ENCODE measurements around the gene TMEM100.

The TMEM100 gene, protein sequence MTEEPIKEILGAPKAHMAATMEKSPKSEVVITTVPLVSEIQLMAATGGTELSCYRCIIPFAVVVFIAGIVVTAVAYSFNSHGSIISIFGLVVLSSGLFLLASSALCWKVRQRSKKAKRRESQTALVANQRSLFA

DNA sequence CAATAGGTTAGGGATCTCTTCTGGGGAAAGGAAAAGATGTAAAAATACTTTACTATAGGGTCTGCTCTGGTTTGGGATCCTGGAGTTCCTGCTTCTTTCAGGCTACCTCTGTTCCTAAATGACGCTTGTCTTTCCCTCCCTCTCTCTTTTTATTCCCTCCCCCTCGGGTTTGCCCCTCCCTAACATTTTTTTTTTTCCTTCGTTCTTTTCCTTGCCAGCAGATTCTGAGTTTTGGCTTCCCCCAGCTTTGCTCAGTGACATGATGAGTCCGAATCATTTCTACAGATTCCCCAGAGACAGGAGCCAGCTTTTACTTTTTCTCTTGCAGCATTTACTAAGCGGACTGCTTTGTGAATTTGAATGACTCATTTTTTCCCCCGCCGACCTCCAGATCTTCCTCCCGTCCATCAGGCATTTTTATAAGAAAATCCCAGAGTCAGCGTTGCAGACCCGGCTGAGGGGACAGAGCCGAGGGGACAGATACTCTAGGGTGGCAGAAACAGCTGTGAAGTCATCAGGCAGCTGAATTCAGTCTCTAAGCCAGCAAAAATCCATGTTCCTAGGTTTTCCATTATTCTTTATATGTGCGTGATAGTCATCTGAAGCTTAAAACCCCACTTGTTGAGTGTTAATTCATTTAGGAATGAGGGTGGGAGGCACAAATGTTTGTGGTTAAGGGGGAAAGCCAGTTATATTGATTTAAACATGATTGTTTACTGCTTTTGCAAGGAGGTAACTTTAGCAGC, at the start of gene TMEM100:
Gene TMEM100 (minus strand): TSS at position 123 of the 746 bp plus-strand sequence. CDS start 1,794 bp downstream, outside the sequence.
- no peak for ATAC-seq
- no peak for DNase-seq

DNA sequence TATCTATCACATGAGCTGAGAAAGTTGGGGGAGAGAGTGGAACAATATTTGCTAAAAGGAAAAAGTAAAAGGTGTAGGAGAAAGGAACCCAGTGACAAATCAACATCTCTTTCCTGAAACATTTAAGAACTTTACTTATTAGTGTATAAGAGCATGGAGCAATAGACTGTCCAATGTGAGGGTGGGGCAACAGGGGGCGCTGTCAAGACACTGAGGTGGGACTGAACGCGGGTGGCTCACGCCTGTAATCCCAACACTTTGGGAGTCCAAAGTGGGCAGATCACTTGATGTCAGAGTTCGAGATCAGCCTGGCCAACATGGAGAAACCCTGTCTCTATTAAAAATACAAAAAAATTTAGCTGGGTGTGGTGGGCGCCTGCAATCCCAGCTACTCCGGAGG, 49.4 kb upstream of the TMEM100 start:
- ATAC-seq = no peak
- DNase-seq = no peak

DNA sequence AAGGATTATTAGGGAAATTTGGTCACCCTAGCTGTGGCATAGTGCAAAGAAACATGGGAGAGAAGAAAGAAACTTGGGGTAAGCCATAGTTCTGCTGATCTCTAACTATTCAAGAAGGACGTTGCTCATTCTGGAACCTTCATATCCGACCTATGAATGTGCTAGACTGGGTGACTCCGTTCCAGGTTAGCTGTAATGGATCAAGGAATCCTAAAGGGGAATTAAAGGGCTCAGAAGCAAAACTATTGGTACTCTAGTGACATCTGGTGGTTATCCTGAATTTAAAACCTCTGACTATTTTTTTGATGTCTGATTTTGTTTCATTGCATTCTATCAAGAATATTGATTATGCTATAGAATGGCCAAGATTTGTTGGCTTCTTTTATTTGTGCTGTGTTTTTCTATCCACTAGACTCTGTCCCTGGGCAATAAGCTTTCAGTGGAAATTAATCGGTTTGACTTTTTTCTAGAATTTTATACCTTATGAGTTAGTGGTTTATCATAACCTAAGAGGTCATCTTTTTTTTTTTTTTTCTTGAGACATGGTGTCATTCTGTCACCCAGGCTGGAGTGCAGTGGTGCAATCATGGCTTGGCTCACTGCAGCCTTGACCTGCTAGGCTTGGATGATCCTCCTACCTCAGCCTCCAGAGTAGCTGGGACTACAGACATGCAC, 47.7 kb upstream of the TMEM100 start:
- ATAC-seq (no peak), DNase-seq (no peak)

DNA sequence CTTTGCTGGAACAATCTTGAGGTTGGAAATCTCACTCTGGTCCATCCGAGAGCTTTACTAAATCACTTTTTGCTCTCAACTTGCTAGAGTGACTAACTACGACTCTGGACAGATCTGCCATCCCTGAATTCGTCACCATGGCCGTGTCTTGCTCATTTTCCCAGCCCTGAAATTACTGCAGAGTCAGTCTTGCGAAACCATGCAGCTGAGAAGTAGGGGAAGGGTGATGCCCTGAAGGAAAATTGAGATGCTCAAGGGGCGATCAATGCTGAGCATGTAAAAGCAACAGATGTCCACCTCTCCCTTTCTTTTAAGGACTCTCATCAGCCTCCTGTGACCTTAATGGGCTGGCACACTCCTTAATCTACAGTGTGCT, 46.9 kb upstream of the TMEM100 start:
- DNase-seq (no peak), ATAC-seq (no peak)

DNA sequence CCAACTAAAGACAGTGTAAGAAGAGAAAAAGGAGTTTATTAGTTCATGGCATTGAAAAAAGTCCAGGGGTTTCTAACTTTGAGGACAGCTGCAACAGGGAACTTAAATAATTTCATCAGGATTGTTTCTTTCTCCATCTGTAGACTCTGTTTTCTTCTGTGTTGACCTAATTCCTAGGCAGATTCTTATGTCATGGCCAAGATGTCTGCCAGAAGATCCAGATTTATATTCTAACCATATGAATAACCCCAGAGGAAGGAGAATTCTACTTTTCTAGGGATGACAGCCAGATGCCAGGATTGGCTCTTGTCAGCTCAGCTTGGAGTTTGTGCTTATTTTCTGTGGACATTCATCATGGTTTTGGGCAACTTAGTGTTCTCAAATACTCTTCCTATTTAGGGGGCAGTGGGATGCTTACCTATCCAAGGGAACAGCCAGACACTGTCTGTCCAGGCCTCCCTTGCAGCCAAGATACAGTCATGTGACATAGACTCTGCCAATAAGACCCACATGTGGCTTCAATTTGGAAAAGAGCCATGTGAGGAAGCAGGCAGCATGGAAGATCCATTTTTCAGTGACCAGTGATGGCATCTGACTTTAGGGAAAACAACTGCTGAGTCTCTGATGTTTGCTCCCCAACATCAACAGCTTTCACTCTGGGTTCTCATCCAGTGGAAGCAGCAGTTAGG, 46.4 kb upstream of the TMEM100 start:
- ATAC-seq (no peak), DNase-seq (no peak)

DNA sequence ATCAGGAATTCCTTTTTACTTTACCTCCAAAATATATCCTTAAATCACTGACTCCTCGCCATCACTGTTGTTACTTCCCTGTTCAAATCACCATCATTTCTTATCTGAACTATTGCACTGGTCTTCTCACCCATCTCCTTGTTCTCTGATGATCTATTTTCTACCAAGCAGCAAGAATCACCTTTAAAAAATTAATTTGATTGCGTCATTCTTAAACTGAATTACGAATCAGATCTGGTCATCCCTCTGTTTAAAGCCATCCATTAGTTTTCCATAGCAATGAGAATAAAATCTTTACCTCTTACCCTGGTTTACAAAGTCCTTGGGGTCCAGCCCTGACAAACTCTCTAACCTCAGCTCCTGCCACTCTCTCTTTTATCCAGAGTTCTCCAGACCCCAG, 42.8 kb upstream of the TMEM100 start:
- ATAC-seq (no peak), DNase-seq (no peak)

DNA sequence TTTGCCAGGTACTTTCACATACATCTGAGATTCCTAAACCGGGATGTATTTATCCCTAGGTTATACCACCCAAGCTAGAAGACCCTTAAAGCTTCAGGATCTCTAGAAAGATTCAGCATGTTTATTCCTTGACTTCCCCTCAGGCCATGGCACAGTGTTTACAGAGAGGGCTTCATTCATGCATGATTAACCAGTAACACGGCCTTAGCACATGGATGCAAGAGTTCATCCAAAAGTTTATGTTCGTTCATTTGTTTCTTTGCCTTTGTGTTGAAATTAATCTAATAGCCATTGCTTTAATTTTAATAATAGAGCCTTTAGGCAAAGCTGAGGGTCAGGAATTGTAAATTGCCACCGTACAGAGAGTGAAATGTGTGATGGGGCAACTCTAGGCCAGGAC, 41.9 kb upstream of the TMEM100 start:
- no peak for ATAC-seq
- DNase-seq = no peak

DNA sequence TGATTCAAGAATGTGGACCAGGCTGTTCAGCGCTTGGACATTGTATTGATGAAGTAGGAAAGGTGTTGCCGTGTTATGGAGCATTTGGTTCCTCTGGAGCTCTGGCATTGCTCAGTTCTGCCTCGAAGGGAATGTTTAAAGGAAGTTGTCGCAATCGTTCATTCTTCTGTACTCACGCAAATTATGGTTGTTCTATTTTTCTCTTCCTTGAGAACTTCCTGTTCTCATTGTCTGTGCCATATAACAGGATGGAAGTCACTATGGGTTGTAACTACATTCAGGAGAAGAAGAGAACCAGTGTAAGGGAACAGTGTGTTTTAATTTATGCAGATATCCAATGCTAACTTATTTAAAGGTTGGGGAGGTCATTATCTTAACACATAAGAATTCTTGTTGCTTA, 41.2 kb upstream of the TMEM100 start:
- no peak for ATAC-seq
- no peak for DNase-seq

DNA sequence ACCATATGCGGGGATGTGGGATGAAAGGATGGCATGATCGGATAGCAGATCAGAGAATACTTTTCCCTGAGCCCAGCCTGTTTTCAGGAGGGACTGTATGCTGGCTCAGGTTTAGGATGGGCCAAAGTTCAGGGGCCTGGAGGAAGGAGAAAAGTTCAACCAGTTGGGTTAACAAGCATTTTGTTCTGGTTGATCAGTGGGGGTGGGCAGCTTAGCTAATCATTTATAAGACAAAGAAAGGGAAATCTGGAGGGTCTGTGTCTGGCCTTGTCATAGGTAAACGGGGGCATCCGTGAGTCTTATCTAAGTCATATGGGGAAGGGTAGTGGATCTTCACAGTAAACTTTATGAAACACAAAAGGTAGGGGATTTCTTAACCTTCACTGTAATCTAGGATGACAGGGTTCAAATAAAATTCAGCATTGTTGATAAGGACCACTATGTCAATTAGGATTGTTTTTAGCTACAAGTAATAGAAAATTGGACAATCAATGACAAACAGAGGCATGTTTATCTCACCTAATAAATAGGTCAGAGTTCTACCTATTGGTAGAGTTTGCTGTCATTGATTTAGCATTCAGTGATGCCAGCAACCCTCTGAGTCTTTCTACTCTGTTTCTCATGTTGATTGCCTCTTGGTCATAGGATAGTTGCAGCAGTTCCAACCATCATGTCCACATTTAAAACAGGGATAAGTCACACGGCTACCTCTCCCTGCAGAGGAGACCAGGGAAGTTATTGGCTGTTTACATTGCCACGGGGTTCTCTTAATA, 39.6 kb upstream of the TMEM100 start:
- ATAC-seq = no peak
- no peak for DNase-seq

DNA sequence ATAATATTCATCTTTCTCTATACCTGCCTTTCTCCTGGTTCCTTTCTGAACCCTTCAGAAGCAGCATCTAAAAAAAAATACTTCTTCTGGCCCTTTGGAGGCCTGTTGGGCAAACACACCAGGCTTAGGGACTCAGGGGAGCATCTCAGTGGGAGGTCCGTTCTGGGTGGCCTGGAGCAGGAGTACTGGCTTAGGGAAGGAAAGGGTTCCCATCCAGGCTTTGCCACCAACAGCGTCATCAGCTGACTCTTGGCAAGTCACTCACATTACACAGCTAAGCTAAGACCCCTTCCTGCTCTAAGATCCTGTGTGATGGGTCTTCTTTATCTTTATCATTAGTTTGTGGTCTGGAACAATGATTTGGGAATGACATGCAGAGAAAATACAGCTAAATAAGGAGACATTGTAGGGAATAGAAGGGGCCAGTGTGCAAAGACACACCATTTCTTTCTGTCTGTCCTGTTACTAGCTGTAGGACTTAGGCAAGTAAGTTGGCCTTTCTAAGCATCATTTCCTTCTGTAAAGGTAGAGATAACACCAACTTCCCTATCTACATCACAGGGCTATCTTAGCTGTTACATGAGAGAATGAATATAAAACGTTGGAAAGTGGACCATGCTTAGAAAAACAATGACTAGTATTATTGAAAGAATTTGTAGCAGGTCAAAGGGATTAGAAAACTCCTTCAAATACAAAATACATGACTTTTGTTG, 38.1 kb upstream of the TMEM100 start:
- ATAC-seq = no peak
- DNase-seq = no peak

DNA sequence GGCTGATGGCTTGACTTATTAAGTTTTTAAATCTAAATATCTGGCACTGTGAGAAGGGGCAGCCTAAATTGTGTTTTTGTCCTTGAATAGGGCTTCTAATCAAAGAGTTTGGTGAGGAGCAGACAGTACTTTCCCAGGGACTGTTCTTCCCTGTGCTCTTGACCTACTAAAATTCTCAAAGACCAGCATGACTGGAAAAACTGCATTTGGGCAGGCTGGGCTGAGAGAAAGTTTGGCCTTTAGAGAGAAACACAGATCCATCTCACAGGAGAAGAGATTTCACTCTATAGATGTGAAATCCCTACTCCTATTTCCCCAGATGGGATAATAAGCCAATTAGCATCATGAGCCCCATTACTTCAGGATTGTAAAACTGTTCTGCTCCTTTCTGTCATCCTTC, 35.5 kb upstream of the TMEM100 start:
- ATAC-seq (no peak), DNase-seq (no peak)

DNA sequence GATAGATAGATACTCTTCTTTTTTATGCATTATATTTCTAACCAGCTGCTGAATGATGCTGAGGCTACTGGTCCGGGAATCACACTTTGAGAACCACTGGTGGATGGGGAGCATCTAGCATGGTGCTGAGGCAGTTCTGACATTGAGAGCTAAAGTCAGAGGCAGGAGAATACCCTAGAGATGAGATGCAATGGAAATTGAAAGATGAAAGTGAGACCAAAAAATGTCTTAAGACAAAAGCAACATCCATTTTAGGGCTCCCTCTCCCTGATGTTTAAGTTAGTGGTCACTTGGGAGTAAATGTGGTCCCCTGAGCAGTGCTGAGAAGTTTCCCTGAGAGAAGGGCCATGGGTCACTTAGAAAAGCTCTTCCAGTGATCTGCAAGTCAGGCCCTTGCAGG, 35.0 kb upstream of the TMEM100 start:
- ATAC-seq = no peak
- no peak for DNase-seq

DNA sequence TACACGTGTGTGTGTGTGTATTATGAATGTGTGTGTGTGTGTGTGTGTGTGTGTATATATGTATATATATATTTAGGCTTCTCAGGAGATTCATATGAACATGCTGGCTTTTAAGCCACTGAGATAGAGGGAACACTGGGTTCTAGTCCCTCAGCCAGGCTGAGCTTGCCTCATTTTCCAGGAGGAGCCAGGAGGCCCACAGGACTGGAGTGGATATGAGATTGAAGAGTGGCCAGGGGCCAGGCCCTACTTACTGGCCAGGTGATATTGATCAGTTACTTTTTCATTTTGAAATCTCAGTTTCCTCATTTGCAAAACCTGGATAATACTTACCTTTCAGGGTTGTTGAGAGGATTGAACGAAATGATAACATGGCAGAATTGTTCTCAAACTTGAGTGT, 34.0 kb upstream of the TMEM100 start:
- no peak for ATAC-seq

DNA sequence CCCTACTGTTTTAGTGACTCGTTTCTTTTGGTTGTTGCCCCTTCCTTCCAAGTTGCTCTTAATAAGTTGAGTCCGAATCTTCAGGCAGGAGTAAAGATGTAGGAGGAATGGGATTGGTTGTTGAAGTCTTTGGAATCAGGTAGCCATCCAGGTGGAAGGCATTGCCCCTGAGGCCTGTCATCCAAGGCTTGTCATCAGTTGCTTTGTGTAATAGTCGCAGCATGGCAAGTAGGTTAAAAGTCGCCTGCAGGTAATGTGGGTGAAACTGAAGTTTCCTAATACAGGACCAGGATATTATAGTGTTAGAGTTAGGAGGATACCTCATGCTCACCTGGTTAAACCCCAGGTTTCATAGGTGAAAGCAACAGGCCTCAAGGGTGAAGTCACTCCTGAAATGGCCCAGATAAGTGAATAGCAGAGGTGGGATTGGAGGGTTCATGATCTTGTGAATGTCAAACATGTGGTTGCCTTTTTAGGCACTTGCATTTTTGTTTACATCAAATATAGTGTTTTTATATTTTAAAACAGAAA, 29.1 kb upstream of the TMEM100 start:
- DNase-seq (no peak), ATAC-seq (no peak)

More for the DNA sequence above, 34.0 kb upstream of the TMEM100 start:
- no peak for DNase-seq

DNA sequence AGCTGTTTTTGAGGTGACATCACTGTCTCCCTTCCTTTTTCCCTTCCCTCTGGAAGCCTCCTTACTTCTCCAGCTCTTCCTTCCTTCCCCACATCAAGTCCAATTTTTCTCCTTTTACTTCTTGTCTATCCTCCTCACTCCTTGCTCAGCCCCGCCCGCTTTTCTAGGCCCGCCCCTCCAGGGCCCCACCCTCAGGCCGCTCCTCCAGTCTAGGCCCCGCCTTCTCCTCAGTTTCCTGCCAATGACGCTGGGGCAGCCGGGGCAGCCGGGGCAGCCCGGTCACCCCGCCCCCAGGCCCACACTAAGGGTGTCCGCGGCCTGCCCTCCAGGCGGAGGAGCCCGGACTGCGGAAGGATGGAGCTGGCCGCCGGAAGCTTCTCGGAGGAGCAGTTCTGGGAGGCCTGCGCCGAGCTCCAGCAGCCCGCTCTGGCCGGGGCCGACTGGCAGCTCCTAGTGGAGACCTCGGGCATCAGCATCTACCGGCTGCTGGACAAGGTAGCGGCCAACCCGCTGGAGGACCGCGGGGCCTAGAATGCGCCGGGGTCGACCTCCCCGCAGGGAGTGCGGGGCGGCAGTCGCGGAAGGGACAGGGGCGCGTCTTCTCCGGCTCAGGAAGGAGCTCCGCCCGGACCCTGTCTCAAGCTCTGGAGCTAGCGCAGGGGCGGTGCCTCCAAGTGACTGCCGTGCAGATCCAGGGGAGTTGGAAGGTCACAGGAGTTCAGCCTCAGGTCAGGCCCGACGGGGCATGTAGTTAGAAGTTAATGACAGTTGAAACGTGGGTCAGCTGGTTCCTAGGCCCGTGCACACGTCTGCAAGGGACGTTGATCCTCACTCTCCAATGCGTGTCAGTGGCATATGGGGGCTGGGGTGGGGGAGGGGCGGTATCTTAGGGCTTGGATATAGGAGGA, 28.3 kb upstream of the TMEM100 start, which contains the start of gene PCTP:
Gene PCTP (plus strand): TSS at position 302 of the 908 bp plus-strand sequence. CDS start 53 bp downstream, at position 355.
- ATAC-seq (peak; percentile 97), DNase-seq (peak; percentile 92)

DNA sequence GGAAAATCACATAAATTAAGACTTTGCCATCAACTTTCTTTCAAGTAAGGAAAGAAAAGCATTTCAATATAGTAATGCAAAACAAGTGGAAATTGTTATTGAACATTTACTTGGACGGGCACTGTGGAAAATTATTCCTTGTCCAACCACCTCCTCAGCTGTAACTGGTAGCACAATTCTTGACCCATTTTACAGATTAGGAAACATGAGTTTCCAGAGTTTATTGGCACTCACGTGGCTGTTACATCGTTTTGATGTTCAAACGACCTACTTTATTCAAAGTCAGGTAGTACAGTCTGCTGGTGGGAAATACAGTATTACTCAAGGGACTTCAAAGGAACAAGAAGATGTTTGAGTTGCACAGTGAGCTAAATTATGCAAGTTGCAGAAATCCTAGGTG, 27.3 kb upstream of the TMEM100 start:
- DNase-seq (no peak), ATAC-seq (no peak)

DNA sequence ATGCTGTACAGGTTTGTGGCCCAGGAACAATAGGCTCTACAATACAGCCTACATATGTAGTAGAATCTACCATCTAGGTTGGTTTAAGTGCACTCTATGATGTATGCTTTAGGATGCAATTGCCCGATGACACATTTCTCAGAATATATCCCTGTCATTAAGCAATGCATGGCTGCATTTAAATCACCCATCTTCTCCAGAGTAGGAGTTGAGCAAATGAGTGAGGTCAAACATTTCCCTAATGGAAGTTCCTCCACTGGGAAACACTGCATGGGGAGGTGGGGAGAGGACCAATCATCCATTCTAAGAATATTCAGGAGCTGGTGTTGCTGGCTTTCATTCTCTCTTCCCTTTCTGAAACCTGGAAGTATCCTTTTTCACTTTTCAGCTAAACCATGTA, 26.2 kb upstream of the TMEM100 start:
- ATAC-seq = no peak
- no peak for DNase-seq

DNA sequence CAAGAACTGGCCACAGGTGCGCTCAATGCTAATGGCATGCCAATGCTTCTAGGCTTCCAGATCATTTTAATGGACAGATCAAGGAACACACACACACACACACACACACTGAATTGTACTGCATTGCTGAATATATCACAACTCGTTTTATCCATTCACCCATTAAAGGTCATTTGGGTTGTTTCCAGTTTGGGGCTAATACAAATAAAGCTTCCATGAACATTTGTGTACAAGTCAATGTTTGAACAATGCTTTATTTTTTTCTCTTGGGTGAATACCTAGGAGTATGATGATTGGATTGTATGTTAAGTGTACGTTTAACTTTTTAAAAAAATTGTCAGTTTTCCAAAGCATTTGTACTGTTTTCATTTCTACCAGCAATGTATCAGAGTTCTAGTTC, 24.5 kb upstream of the TMEM100 start:
- ATAC-seq (no peak), DNase-seq (no peak)

DNA sequence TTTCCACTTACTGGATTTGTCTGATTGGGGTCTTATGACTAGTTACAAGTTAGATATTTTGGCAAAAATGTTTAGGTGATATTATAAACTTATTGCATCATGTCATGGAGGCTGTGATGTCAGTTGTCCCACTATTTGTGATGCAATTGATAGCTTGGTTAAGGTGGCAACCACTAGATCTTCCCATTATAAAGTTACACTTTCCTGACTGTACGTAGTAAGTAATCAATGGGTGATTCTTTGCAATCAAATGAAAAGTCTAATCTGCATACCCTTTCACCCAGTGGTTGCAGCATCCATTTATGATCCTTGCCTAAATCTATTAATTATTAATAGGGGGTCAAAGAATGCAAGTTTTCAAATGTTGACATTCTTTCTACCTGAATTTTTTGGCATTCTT, 23.8 kb upstream of the TMEM100 start:
- ATAC-seq (no peak), DNase-seq (no peak)

DNA sequence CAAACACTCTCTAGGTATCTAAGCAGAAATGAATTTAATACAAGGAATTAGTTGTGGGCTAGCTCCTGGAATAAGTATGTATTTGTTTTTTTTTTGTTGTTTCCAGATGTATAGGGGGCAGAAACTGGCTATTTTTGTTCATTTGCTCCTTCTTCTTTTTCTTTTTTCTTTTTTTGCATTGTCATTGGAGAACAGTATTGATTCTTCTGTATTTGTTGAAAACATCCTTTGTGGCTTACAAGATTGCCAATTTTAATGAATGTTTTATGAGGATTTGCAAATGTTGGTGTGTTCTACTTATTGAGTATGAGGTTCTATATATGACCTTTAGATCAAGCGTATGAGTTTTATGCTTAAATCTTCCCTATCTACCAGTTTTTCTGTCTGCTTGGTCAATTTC, 22.6 kb upstream of the TMEM100 start:
- no peak for ATAC-seq

More for the DNA sequence above, 22.6 kb upstream of the TMEM100 start:
- DNase-seq = no peak

All from stimulated activated naive CD8-positive, alpha-beta T cell treated with anti-CD3 and anti-CD28 coated beads, Interleukin-15, Interleukin-2, amounts not matched to agents 100 U/mL and 50 U/mL, for 24 hours (primary cell).